Measurements from ENCODE around the gene LMTK3.
"Not testable (repeated sequence)": the region's sequence is repeated elsewhere in the genome, so short reads cannot be mapped to it uniquely, and the experiment has no call there.

The LMTK3 gene

GRCh38 chr19:48507911-48508439 is 3.7 kb downstream of the LMTK3 start:
- DNase-seq (ENCODE audit: low read depth in 2 of 2) = no peak

- DNase-seq (ENCODE audit: low read depth in 2 of 2) = no peak
These were observed 5.4 kb downstream of the LMTK3 start for GRCh38 chr19:48506138-48506733.

DNA sequence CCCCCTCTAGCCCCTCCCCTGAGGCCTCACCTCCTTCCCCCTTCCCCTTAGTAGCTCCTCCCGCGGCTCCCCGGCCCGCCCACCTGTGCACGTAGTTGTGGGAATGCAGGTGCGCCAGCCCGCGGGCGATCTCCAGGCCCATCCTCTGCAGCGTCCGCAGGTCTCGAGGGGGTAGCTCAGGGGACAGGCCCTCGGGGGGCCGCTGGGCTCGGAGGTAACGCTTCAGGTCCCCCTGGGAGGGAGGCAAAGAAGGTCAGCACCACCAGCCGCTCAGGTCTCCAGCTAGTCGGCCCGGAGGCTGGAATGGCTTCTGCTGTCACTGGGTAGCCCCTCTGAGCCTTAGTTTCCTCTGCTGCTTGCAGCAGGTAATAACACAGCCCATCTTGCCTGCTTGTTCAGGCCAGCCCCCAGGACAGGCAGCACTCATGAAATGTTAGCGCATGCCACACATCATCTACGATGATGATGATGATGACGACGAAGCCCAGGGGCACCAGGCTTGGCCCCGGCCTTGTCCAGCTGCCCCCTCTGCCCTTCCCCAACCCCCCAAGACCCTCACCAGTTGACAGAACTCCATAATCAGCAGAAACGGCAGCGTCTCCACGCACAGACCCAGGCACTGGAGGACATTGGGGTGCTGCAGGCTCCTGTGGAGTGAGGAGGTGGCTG is 9.2 kb downstream of the LMTK3 start:
- no peak for DNase-seq (ENCODE audit: low read depth in 2 of 2)

GRCh38 chr19:48501494-48502349 is 9.9 kb downstream of the LMTK3 start:
- DNase-seq (ENCODE audit: low read depth in 2 of 2) = peak in 1 of 2 donors; percentile 43

GRCh38 chr19:48500830-48501493 is 10.7 kb downstream of the LMTK3 start:
- no peak for DNase-seq (ENCODE audit: low read depth in 2 of 2)

DNA sequence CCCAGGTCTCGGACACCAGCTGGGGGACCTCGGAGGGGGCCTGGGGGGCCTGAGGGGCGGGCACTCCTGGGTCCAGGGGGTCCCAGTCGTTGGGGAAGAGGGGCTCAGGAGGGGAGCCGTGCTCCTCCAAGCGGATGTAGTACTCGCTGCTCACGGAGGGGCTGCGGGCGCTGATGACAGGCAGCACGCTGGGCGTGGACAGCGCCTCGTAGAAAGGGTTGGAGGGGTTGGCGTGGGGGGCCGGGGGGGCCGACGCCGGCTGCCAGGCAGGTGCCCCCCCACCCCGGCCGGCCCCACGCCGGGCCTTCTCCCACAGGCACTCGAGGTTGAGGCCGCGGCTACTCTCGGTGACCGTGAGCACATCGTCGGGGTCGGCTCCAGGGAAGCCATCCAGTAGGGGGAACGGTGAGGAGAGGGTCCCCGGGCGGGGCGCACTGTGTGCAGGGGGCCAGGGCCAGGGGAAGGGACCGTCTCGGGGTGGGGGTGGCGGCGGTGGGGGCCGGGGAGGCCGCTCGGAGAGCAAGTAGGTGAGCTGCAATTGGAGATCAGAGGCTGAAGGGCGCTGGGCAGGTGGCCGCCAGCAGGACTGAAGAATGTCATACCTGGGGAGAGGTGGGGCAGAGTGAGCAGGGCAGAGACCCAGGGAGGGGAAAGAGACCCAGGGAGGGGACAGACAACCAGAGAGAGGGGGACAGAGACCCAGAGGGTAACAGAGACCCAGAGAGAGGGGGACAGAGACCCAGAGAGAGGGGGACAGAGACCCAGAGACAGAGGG is 12.1 kb downstream of the LMTK3 start:
- no peak for DNase-seq (ENCODE audit: low read depth in 2 of 2)

DNA sequence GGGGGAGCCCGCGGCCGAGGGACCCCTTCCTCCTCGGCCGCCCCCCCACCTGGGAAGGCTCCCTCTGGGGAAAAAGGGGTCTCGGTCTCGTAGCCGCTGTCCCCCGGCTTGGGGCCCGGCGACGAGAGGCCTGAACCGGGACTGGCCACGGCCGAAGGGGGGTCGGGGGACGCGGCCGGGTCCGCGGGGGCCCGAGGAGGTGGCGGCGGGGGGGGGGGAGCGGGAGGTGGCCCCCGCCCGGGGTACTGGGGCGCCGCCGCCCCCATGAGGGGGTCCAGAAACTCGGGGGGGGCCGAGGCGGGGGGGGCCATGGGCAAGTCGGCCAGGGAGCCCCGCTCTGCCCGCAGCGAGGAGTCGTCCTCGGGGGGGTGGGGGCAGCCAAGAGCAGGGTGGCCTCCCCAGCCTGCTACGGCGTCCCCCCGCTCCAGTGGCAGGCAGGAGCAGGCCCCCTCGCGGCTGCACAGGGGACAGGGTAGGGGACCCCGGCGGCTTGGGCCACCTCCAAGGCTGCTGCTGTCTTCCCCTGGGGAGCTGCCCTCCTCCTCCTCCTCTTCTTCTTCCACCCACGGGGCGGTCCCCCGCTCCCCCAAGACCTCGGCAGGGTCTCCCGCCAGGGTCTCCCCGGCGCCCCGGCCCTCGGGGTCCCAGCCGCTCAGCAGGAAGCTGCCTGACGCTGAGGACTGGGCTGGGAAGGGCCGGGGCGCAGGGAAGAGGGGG is 12.9 kb downstream of the LMTK3 start:
- no peak for DNase-seq (ENCODE audit: low read depth in 2 of 2)

DNA sequence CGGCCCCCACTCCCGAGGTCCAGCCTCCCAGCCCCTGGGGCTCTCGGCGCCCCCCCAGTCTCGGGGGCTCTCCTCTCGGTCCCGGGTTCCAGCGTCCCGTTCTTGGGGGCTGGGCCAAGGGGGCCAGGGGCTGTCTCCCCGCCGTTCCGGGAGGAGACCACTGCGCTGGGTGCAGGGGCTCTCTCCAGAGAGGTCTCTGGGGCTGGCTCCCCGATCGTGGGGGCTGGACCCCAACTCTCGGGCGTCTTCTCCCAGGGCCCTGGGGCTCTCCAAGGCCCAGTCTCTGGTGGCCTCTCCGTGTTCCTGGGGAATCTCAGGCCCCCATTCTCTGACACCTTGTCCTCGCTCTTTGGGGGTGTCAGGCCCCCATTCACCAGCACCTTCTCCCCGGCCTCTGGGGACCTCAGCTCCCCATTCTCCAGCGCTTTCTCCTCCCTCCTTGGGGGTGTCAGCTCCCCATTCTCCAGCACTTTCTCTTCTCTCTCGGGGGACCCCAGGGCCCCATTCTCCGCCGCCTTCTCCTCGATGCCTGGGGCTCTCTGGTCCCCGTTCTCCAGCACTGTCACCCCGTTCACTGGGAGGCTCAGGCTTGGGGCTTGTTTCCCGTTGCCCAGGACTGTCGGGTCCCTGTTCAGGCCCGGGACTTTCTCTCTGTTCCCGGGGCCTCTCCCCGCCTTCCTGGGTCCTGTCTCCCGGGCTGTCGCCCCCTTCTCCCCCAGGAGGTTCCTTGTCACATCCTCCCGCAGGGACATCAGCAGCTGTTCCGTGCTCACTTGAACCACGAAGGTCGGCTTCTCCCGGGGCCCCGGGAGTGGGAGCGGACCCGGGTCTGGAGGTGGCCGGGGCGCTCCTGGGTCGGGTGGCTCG is 13.7 kb downstream of the LMTK3 start:
- no peak for DNase-seq (ENCODE audit: low read depth in 2 of 2)

DNA sequence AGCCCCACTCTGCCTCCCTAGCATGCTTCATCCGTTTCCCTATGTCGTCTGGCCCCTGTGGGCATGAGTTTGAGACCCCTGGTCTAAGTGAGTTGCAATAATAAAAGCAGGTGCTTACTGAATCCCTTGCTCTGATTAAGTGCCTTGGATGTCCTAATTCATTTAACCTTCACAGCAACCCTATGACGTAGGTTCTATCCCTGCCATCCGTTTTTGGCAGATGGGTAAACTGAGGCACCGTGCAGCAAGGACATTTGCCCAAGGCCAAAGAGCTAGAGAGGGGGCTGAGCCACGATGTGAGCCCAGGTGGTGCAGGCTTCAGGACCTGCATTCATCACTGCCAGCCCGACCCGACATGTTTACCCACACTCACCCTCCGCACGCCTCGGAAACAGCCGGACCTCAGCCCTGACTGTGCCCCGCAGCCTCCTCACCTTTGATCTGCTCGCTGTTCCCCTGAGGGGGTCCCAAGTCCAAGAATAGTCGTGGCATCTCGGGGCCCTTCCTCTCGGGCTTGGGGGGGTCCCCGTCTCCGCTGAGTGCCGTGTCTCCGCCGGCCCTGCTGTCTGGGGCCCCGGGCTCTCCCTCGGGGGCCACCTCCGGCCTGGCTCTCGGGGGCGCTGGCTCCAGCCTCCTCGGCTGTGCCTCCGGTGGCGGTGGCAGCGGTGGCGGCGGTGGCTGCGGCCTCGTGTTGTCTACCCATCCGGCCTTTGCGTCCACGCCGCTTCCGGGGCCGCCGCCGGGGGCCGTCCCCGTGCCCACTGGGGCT is 14.5 kb downstream of the LMTK3 start:
- DNase-seq (ENCODE audit: low read depth in 2 of 2) = no peak

DNA sequence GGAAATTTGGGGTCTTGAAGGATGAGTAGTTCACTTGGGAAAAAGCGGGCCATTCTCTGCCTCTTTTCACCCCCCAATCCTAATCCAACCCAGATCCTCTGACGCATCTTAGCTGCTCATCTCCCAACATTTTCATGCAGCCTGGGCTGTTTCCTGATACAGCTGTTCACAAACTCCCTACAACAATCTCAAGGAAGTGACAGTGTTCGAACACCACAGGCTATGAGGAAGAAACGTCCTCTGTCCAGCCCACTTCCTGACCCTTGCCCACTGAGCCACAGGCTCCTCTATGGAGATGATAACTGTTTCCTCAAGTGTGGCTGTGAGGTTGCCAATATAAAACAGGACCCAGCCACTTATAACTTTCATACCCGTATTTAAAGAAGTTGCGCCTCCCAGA is 16.2 kb downstream of the LMTK3 start:
- no peak for DNase-seq (ENCODE audit: low read depth in 2 of 2)

DNA sequence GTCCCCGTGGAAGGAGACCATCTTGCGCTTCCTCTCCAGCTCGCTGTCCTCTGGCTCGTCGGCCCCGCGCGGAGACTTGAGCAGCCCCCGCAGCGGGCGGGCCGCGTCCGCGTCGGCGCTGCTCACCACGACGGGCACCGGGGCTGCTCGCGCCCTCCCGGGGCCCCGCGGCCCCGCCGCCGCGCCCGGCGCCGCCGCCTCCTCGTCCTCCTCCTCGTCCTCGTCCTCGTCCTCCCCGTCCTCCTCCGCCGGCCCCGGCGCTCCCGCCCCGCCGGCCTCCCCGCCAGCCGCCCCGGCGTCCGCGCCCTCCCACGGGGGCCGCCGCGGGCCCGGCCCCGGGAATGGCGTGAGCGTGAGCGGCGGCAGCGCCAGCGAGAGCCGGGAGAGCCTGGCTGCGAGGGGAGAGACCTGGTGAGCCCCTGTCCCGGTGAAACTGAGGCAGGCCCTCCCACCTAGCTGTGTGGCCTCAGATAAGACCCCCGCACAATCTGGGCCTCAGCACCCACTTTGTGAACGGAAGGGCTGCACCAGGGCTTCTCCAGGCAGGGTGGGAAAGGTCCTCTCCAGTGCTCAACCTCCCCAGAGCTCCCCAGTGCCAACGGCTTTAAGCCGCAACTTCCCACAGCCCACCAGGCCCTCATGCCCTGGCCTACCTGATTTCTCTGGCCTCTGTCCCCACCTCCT is 17.8 kb downstream of the LMTK3 start:
- DNase-seq (ENCODE audit: low read depth in 2 of 2) = no peak

- DNase-seq (ENCODE audit: low read depth in 2 of 2) = peak; percentile 56 to 60
These were observed 18.5 kb downstream of the LMTK3 start for GRCh38 chr19:48492925-48493717.

DNA sequence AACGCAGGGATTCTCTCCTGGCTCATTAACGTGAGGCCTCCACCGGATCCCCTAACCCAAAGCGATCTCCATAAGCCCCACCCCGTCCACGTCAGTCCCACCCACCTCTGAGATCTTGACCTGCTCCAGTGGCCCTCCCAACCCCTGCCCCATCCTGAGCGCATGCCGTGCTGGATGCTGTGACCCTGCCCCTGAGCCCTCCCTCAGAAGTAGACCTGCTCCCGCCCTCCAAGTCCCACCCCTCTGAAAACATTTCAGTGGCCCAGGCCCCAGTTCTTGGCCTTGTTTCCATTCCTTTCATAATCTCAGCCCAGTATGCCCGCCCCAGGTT is 19.9 kb downstream of the LMTK3 start:
- DNase-seq (ENCODE audit: low read depth in 2 of 2) = no peak

GRCh38 chr19:48490981-48491792 is 20.4 kb downstream of the LMTK3 start:
- peak; percentile 36 to 42 for DNase-seq (ENCODE audit: low read depth in 2 of 2)

DNA sequence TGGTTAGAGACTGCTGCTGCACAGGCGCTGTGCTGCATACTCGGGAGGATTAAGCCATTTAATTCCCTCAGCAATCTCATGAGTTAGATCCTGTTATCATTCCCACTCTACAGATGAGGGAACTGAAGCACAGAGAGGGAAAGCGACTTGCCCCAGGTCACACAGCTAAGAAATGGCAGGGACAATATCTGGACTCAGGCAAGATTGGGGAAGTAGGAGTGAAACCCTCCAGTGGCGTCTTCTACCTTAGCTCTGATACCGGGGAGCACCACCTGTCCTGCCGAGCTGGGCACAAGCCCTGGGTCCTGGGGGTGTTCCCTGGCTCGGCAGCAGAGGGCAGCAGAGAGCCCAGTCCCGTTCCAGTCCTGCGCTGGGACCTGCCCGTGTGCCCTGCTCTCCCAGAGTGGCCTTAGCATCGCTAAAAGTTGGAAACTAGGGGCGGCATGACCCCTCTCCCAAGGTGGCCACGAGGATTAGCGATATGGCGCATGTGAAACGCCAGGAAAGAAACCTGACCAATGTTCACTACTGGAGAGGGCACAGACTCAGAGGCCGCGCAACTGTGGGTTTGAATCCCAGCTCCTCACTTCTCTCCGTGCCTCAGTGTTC is 21.9 kb downstream of the LMTK3 start:
- peak; percentile 44 to 51 for DNase-seq (ENCODE audit: low read depth in 2 of 2)

GRCh38 chr19:48488478-48488877 is 23.2 kb downstream of the LMTK3 start:
- not testable (repeated sequence) for DNase-seq (ENCODE audit: low read depth in 2 of 2)
